ENCODE results near the gene PTPRM. TPM values are rescaled to one million over a fixed set of nuclear protein-coding genes. Genes with fewer than 3 reads are reported as not detected.

PTPRM gene
- total and polyA plus RNA-seq, 4 donors: 9.2 to 23.0 (median 12.7) TPM

DNA sequence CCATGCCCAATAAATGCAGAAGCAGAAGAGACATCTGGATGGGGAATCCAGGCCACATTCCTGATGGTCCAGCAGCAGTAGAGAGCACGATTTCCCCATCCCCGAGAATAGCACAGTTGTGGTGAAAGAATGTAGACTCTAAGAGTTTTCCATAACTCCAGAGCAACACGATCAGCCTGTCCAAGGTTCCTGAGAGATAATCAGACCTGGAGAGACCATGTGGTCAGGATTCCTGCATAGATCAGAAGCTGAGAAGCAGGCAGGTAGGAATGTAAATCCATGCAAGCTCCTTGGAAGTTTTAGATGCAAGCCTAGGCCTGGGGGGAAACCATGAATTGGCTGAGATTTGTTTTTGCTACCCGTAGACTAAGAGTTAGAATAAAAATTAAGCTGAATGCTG is 34.2 kb upstream of the PTPRM start:
- DNase-seq (ENCODE audit: low spot score): no peak
- H3K36me3 ChIP-seq (ENCODE audit: control insufficient read depth in 4 of 4, insufficient read depth in 3 of 4, low read depth in 1 of 4, low read length in 3 of 4): no peaks in the 10 kb centered on the region
- no peak overlapping the region for H3K9ac ChIP-seq (ENCODE audit: low read depth in 1 of 2, low read length in 2 of 2)
- no peaks in the 10 kb centered on the region for H3K27me3 ChIP-seq (ENCODE audit: control insufficient read depth in 4 of 4, insufficient read depth in 4 of 4, low read length in 3 of 4)
- TF ChIP-seq HNF4A (conservative IDR thresholded peaks at IDR 0.05) (no peak), MAX (IDR thresholded peaks at IDR 0.05) (no peak), RAD21 (IDR thresholded peaks at IDR 0.05) (no peak)
- no peak overlapping the region for H3K4me3 ChIP-seq (ENCODE audit: low read depth in 1 of 3, low read length in 3 of 3)
- 84% methylated on average over 4 of the region's 4 CpGs for WGBS
- H3K27ac ChIP-seq (ENCODE audit: low read depth in 1 of 2, low read length in 2 of 2): no peak overlapping the region
- H3K4me1 ChIP-seq (ENCODE audit: control insufficient read depth in 4 of 4, insufficient read depth in 4 of 4, low read length in 3 of 4): no peaks in the 10 kb centered on the region
- peaks cover 0 to 10% (median 3%) of the 10 kb centered on the region in 4 donors for H3K9me3 ChIP-seq (ENCODE audit: control insufficient read depth in 4 of 4, low read length in 3 of 4)

DNA sequence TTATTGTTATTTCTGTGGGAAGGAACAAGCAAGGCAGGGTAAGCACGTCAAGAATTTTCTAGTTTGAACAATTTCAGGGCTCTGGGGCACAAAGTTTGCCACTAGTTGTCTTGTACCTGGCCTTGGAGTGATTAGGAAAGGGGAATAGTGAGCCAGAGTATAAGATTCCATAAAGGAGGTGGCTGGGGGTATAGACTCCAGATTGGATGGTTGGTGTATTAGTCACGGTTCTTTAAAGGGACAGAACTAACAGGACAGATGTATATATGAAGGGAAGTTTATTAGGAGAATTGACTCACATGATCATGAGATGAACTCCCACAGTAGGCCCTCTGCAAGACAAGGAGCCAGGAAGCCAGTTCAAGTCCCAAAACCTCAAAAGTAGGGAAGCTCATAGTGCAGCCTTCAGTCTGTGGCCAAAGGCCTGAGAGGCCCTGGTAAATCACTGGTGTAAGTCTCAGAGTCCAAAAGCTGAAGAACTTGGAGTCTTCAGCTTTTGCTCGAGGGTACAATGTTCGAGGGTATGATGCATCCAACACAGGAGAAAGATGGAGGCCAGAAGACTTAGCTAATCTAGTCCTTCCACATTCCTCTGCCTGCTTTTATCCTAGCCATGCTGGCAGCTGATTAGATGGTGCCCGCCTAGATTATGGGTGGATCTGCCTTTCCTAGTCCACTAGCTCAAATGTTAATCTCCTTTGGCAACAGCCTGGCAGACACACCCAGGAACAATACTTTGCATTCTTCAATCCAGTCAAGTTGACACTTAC is 31.5 kb upstream of the PTPRM start:
- H3K9me3 ChIP-seq (ENCODE audit: control insufficient read depth in 4 of 4, low read length in 3 of 4): peaks cover 0 to 8% (median 3%) of the 10 kb centered on the region in 4 donors
- 91% methylated on average over 5 of the region's 5 CpGs for WGBS
- no peaks in the 10 kb centered on the region for H3K27me3 ChIP-seq (ENCODE audit: control insufficient read depth in 4 of 4, insufficient read depth in 4 of 4, low read length in 3 of 4)
- TF ChIP-seq FOXA1 (IDR thresholded peaks at IDR 0.05) (no peak), GABPA (IDR thresholded peaks at IDR 0.05 in 1 of 2, conservative IDR thresholded peaks at IDR 0.05 in 1 of 2) (no peak), REST (IDR thresholded peaks at IDR 0.05) (no peak), TAF1 (conservative IDR thresholded peaks at IDR 0.05) (no peak), RAD21 (IDR thresholded peaks at IDR 0.05) (no peak)
- TF ChIP-seq, protein P1, sequence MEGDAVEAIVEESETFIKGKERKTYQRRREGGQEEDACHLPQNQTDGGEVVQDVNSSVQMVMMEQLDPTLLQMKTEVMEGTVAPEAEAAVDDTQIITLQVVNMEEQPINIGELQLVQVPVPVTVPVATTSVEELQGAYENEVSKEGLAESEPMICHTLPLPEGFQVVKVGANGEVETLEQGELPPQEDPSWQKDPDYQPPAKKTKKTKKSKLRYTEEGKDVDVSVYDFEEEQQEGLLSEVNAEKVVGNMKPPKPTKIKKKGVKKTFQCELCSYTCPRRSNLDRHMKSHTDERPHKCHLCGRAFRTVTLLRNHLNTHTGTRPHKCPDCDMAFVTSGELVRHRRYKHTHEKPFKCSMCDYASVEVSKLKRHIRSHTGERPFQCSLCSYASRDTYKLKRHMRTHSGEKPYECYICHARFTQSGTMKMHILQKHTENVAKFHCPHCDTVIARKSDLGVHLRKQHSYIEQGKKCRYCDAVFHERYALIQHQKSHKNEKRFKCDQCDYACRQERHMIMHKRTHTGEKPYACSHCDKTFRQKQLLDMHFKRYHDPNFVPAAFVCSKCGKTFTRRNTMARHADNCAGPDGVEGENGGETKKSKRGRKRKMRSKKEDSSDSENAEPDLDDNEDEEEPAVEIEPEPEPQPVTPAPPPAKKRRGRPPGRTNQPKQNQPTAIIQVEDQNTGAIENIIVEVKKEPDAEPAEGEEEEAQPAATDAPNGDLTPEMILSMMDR (IDR thresholded peaks at IDR 0.05; ENCODE audit: low read depth, low read length, missing input control): no peak
- TF ChIP-seq, protein P2, sequence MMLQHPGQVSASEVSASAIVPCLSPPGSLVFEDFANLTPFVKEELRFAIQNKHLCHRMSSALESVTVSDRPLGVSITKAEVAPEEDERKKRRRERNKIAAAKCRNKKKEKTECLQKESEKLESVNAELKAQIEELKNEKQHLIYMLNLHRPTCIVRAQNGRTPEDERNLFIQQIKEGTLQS (IDR thresholded peaks at IDR 0.05): no peak
- H3K27ac ChIP-seq (ENCODE audit: low read depth in 1 of 2, low read length in 2 of 2): no peak overlapping the region
- H3K4me3 ChIP-seq (ENCODE audit: low read depth in 1 of 3, low read length in 3 of 3): no peak overlapping the region
- no peak overlapping the region for H3K9ac ChIP-seq (ENCODE audit: low read depth in 1 of 2, low read length in 2 of 2)
- no peak for DNase-seq (ENCODE audit: low spot score)
- no peaks in the 10 kb centered on the region for H3K36me3 ChIP-seq (ENCODE audit: control insufficient read depth in 4 of 4, insufficient read depth in 3 of 4, low read depth in 1 of 4, low read length in 3 of 4)
- H3K4me1 ChIP-seq (ENCODE audit: control insufficient read depth in 4 of 4, insufficient read depth in 4 of 4, low read length in 3 of 4): no peaks in the 10 kb centered on the region

DNA sequence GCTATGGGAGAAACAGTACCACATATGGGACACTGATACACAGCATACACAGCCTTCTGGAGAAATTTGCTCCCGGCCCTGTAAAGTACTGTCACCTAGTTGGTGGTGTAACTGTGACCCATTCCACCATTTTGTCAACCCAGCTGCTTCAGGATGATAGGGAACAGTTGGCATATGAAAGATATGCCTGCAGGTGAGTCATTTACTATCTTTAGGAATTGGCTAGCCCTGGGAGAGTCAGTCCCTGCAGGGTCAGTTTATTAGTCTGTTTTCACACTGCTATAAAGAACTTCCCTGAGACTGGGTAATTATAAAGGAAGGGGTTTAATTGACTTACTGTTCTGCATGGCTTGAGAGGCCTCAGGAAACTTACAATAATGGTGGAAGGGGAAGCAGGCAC is 30.0 kb upstream of the PTPRM start:
- Histone ChIP-seq H3K27me3 (ENCODE audit: control insufficient read depth in 4 of 4, insufficient read depth in 4 of 4, low read length in 3 of 4) (no peaks in the 10 kb centered on the region), H3K9me3 (ENCODE audit: control insufficient read depth in 4 of 4, low read length in 3 of 4) (no peaks in the 10 kb centered on the region), H3K36me3 (ENCODE audit: control insufficient read depth in 4 of 4, insufficient read depth in 3 of 4, low read depth in 1 of 4, low read length in 3 of 4) (no peaks in the 10 kb centered on the region), H3K27ac (ENCODE audit: low read depth in 1 of 2, low read length in 2 of 2) (no peak overlapping the region), H3K9ac (ENCODE audit: low read depth in 1 of 2, low read length in 2 of 2) (no peak overlapping the region), H3K4me1 (ENCODE audit: control insufficient read depth in 4 of 4, insufficient read depth in 4 of 4, low read length in 3 of 4) (no peaks in the 10 kb centered on the region), H3K4me3 (ENCODE audit: low read depth in 1 of 3, low read length in 3 of 3) (no peak overlapping the region)
- 94% methylated on average over 1 of the region's 1 CpG for WGBS
- DNase-seq (ENCODE audit: low spot score): no peak
- TF ChIP-seq HNF4A (conservative IDR thresholded peaks at IDR 0.05) (no peak), RXRA (IDR thresholded peaks at IDR 0.05) (no peak), GABPA (IDR thresholded peaks at IDR 0.05 in 1 of 2, conservative IDR thresholded peaks at IDR 0.05 in 1 of 2) (no peak), TAF1 (conservative IDR thresholded peaks at IDR 0.05) (no peak), ZBTB33 (IDR thresholded peaks at IDR 0.05) (no peak), EGR1 (IDR thresholded peaks at IDR 0.05; ENCODE audit: low read depth in 2 of 2) (no peak), FOXA1 (IDR thresholded peaks at IDR 0.05) (no peak), HNF4G (IDR thresholded peaks at IDR 0.05) (no peak), YY1 (IDR thresholded peaks at IDR 0.05) (no peak), NR2F2 (IDR thresholded peaks at IDR 0.05) (no peak)
- TF ChIP-seq, protein P2 (IDR thresholded peaks at IDR 0.05): no peak
- TF ChIP-seq, protein P1 (IDR thresholded peaks at IDR 0.05; ENCODE audit: low read depth, low read length, missing input control): no peak
